ENCODE measurements around the gene JOSD2. TPM values are rescaled to one million over a fixed set of nuclear protein-coding genes. Genes with fewer than 3 reads are reported as not detected.

The JOSD2 gene
- total RNA-seq, 1 experiment from 2014 or later, result 4.9 TPM

GRCh38 chr19:50498219-50499056 is 12.6 kb downstream of the JOSD2 start:
- no peak for DNase-seq
- Histone ChIP-seq H3K27me3 (ENCODE audit: control insufficient read depth, insufficient read depth, low read length) (peaks cover 45% of the 10 kb centered on the region), H3K4me3 (ENCODE audit: insufficient read depth, low read depth, low read length) (no peak overlapping the region), H3K36me3 (replicated peaks; ENCODE audit: control insufficient read depth, insufficient read depth, low read length) (no peaks in the 10 kb centered on the region)

GRCh38 chr19:50497022-50497405 is 14.0 kb downstream of the JOSD2 start:
- DNase-seq, result no peak
- no peaks in the 10 kb centered on the region for H3K36me3 ChIP-seq (replicated peaks; ENCODE audit: control insufficient read depth, insufficient read depth, low read length)
- peaks cover 53% of the 10 kb centered on the region for H3K27me3 ChIP-seq (ENCODE audit: control insufficient read depth, insufficient read depth, low read length)
- H3K4me3 ChIP-seq (ENCODE audit: insufficient read depth, low read depth, low read length), result no peak overlapping the region

GRCh38 chr19:50496189-50497021 is 14.6 kb downstream of the JOSD2 start:
- peak; percentile 78 for DNase-seq
- peaks cover 59% of the 10 kb centered on the region for H3K27me3 ChIP-seq (ENCODE audit: control insufficient read depth, insufficient read depth, low read length)

DNA sequence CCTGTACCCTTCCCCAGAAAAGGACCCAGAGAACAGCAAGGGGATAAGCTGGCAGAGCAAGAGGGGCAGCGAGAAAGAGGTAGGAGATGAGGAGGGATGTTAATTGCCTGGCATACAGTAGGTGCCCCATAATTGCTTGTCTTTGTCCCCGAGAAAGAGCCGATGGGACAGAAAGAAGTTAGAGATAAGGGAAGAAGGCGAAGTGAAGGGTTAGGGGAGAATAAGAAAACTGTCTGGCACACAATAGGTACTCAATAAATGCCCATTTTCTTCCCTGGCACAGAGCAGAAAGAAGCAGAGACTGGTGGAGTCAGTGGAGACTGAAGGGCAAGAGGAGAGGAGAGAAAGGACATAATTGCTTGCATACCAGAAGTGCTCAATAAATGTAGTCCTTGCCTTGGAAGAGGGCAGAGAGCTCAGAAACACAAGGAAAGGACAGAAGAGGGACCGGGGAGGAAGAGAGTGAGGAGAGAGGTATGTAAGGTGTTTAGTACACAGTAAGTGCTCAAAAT is 15.9 kb downstream of the JOSD2 start:
- Histone ChIP-seq H3K36me3 (replicated peaks; ENCODE audit: control insufficient read depth, insufficient read depth, low read length) (no peaks in the 10 kb centered on the region), H3K4me3 (ENCODE audit: insufficient read depth, low read depth, low read length) (no peak overlapping the region), H3K27me3 (ENCODE audit: control insufficient read depth, insufficient read depth, low read length) (peaks cover 63% of the 10 kb centered on the region)
- no peak for DNase-seq

More at GRCh38 chr19:50496189-50497021, 14.6 kb downstream of the JOSD2 start:
- Histone ChIP-seq H3K4me3 (ENCODE audit: insufficient read depth, low read depth, low read length) (no peak overlapping the region), H3K36me3 (replicated peaks; ENCODE audit: control insufficient read depth, insufficient read depth, low read length) (no peaks in the 10 kb centered on the region)

GRCh38 chr19:50494186-50495019 is 16.6 kb downstream of the JOSD2 start:
- Histone ChIP-seq H3K36me3 (replicated peaks; ENCODE audit: control insufficient read depth, insufficient read depth, low read length) (no peaks in the 10 kb centered on the region), H3K27me3 (ENCODE audit: control insufficient read depth, insufficient read depth, low read length) (peaks cover 63% of the 10 kb centered on the region), H3K4me3 (ENCODE audit: insufficient read depth, low read depth, low read length) (no peak overlapping the region)
- no peak for DNase-seq

GRCh38 chr19:50493171-50493570 is 17.8 kb downstream of the JOSD2 start:
- no peak overlapping the region for H3K4me3 ChIP-seq (ENCODE audit: insufficient read depth, low read depth, low read length)
- H3K36me3 ChIP-seq (replicated peaks; ENCODE audit: control insufficient read depth, insufficient read depth, low read length), result no peaks in the 10 kb centered on the region
- no peak for DNase-seq
- peaks cover 62% of the 10 kb centered on the region for H3K27me3 ChIP-seq (ENCODE audit: control insufficient read depth, insufficient read depth, low read length)

GRCh38 chr19:50492303-50493052 is 18.5 kb downstream of the JOSD2 start:
- Histone ChIP-seq H3K4me3 (ENCODE audit: insufficient read depth, low read depth, low read length) (no peak overlapping the region), H3K36me3 (replicated peaks; ENCODE audit: control insufficient read depth, insufficient read depth, low read length) (no peaks in the 10 kb centered on the region), H3K27me3 (ENCODE audit: control insufficient read depth, insufficient read depth, low read length) (peaks cover 60% of the 10 kb centered on the region)
- peak; percentile 81 for DNase-seq

DNA sequence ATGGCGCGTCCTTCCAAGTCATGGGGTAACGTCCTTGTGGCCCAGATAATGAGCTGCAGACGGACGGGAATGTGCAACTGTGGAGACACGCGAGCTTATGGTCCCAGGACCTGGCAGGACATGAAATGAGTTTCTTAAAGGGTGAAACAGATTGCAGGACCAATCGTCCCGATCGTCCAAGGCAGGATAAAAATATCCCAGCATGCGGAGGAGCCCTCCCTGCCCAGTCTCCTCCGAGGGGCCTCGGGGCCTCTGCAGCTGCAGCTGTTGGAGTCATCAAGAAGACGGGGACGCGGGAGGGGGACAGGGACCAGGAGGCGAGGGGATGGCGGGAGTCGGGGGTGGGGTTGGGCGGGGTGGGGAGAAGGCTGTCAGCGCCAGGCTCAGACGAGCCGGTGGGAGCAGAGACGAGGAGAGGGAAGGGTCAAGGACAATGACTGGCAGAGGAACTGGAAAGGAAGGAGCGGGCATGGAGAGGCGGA is 20.0 kb downstream of the JOSD2 start:
- Histone ChIP-seq H3K27me3 (ENCODE audit: control insufficient read depth, insufficient read depth, low read length) (peaks cover 59% of the 10 kb centered on the region), H3K4me3 (ENCODE audit: insufficient read depth, low read depth, low read length) (no peak overlapping the region), H3K36me3 (replicated peaks; ENCODE audit: control insufficient read depth, insufficient read depth, low read length) (no peaks in the 10 kb centered on the region)
- peak; percentile 58 for DNase-seq

DNA sequence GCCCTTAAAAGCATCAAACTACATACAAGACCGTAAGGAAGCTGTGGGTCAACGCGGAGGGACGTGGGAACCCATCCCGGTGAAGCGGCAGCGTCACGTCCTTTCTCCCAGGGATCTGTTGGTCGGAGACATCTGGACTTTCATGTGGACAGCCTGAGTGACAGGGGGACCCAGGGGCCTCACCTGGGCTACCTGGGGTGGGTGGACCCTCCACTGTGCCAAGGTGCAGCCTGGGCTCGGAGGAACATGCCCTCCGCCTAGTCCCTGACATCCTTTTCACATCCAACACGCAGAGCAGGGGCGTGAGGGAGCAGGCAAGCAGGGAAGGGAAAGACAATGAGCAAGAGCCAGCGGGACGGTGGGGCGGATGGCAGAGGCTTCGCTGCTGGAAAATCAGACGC is 20.6 kb downstream of the JOSD2 start:
- peaks cover 59% of the 10 kb centered on the region for H3K27me3 ChIP-seq (ENCODE audit: control insufficient read depth, insufficient read depth, low read length)
- no peak overlapping the region for H3K4me3 ChIP-seq (ENCODE audit: insufficient read depth, low read depth, low read length)
- H3K36me3 ChIP-seq (replicated peaks; ENCODE audit: control insufficient read depth, insufficient read depth, low read length), result no peaks in the 10 kb centered on the region
- DNase-seq, result peak; percentile 62

- no peak overlapping the region for H3K4me3 ChIP-seq (ENCODE audit: insufficient read depth, low read depth, low read length)
- H3K27me3 ChIP-seq (ENCODE audit: control insufficient read depth, insufficient read depth, low read length), result peaks cover 55% of the 10 kb centered on the region
- no peaks in the 10 kb centered on the region for H3K36me3 ChIP-seq (replicated peaks; ENCODE audit: control insufficient read depth, insufficient read depth, low read length)
- DNase-seq, result peak; percentile 75
Measured at GRCh38 chr19:50489461-50490011, 21.5 kb downstream of the JOSD2 start.

DNA sequence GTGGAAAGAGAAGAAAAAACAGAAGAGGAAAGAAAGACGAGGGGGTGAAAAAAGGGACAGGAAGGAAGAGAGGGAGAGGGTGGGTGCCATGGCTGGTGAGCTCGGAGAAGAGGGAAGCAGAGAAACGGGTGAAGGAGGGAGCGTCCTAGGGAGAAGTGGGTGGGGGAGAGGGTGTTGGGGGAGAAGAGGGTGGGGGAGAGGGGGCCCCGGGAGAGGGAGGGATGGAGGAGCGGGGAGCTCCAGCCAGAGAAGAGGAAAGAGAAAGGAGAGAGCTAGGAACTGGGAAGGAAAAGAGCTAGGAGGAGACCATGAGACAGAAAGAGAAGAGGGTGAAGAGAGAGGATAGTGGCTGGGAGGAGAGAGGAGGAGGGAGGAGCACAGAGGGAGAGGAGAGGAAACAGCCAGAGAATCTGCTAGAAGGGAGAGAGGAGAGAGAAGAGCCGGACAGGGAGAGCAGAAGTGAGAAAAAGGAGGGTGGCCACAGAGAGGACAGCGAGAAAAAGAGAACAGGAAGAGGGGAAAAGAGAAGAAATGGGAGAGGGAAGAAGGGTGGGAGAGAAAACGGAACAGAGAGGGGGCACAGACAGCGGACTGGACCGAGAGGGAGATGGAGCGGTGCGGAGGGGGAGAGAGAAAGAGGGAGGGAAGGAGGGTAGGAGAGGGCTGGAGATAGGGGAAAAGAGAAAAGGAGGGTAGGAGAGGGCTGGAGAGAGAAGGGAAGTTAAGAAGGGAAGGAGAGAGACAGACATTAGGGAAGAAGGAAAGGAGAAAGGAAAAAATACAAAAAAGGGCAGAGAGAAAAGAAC is 22.4 kb downstream of the JOSD2 start:
- H3K36me3 ChIP-seq (replicated peaks; ENCODE audit: control insufficient read depth, insufficient read depth, low read length), result no peaks in the 10 kb centered on the region
- H3K4me3 ChIP-seq (ENCODE audit: insufficient read depth, low read depth, low read length), result no peak overlapping the region
- DNase-seq, result no peak
- H3K27me3 ChIP-seq (ENCODE audit: control insufficient read depth, insufficient read depth, low read length), result peaks cover 49% of the 10 kb centered on the region

GRCh38 chr19:50486823-50487515 is 24.0 kb downstream of the JOSD2 start:
- peaks cover 3% of the 10 kb centered on the region; the same call in 1 of the 2 replicates for H3K36me3 ChIP-seq (replicated peaks; ENCODE audit: control insufficient read depth, insufficient read depth, low read length)
- H3K27me3 ChIP-seq (ENCODE audit: control insufficient read depth, insufficient read depth, low read length), result peaks cover 41% of the 10 kb centered on the region
- H3K4me3 ChIP-seq (ENCODE audit: insufficient read depth, low read depth, low read length), result no peak overlapping the region
- DNase-seq, result peak; percentile 87
